ENCODE data around the gene AAK1.

AAK1 gene

GRCh38 chr2:69646714-69647113 lies 3.2 kb upstream of the AAK1 start:
- TF ChIP-seq, protein P1, sequence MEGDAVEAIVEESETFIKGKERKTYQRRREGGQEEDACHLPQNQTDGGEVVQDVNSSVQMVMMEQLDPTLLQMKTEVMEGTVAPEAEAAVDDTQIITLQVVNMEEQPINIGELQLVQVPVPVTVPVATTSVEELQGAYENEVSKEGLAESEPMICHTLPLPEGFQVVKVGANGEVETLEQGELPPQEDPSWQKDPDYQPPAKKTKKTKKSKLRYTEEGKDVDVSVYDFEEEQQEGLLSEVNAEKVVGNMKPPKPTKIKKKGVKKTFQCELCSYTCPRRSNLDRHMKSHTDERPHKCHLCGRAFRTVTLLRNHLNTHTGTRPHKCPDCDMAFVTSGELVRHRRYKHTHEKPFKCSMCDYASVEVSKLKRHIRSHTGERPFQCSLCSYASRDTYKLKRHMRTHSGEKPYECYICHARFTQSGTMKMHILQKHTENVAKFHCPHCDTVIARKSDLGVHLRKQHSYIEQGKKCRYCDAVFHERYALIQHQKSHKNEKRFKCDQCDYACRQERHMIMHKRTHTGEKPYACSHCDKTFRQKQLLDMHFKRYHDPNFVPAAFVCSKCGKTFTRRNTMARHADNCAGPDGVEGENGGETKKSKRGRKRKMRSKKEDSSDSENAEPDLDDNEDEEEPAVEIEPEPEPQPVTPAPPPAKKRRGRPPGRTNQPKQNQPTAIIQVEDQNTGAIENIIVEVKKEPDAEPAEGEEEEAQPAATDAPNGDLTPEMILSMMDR (IDR thresholded peaks at IDR 0.05), result no peak

DNA sequence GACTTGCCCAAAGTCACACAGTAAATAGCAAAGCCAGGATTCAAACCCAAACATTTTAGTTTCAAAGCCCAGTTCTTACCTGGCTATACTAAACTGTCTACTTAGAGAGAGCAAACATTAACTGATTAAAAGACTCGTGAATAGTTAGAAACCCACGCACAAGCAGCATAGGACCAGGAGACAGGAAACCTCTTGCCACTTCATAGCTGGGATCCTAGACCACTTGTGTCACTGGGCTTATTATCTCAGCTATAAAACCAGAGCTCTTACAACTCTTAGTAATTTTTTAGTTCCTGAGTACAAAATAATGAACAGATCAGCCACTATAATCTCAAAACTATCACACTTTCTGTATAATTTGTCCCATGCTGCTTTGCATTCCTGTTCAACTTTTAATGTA lies 2.4 kb upstream of the AAK1 start:
- TF ChIP-seq, protein P1 (IDR thresholded peaks at IDR 0.05), result no peak

DNA sequence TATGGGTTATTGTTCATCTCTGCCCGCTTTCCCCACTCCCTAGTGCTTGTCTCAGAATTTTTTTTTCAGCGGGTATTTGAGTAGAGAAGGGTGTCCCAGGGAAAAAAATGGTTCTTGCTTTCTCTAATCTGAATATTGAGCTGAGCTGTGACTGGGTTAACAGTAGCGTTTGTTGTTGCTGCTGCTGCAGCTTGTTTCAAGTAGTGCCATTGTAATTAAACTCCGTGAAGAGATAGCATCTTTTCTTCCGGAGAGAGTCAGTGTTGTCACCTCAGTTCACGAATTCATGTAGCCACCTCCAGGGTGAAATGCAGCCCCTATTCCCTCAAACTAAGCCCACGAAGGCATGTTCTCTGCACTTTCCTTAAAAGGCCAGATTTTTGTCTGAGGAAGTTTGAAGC lies 1.5 kb upstream of the AAK1 start:
- TF ChIP-seq, protein P1 (IDR thresholded peaks at IDR 0.05), result no peak

- TF ChIP-seq, protein P1 (IDR thresholded peaks at IDR 0.05), result no peak
Measured at GRCh38 chr2:69644506-69644979, 1.0 kb upstream of the AAK1 start.

GRCh38 chr2:69642709-69643601 lies 584 bp downstream of the AAK1 start:
- TF ChIP-seq, protein P1 (IDR thresholded peaks at IDR 0.05), result no peak

DNA sequence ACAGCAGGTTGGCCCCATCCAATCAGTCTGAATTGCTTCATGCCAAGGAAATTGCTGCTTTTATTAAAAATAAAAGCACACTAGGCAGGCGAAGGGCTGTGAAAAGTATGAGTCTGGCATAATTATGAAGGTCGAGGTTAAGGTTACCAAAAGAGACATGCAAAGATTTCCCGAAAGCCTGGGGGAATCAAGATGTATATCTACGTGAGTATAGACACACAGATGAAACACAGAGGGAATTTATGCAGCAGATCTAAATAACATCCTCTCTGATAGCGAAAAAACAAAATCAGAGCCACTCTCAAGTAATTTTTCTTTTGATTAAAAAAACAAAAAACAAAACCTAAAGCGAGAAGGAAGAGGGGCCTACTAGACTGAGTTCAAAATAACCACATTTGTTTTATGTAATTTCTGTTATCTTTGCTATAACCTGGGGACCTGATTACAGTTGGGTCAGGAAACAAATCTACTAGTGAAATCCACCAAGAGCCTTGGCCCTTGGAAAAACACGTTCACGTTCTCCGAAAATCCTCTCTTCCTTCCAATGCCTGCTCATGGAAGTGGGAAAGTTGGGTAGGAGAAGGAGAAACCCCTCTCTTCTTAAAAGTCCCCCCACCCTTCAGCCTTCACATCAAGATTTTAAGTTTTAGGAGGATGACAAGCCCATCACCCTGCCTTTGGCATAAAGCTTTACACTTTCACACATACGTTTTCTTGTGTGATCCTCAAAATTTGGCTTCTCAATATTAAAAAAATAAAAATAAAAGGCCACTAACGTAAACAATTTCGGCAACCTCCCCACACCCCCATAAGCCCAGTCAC lies 1.4 kb downstream of the AAK1 start:
- TF ChIP-seq, protein P1 (IDR thresholded peaks at IDR 0.05), result no peak

GRCh38 chr2:69641471-69641870 lies 2.1 kb downstream of the AAK1 start:
- TF ChIP-seq, protein P1 (IDR thresholded peaks at IDR 0.05), result no peak

Measured in LNCAP (cell line).